AG04450 (cell line): ENCODE data around the gene GIPC3. TPM values are rescaled to one million over a fixed set of nuclear protein-coding genes. Genes with fewer than 3 reads are reported as not detected.
"Not testable (repeated sequence)": the region's sequence is repeated elsewhere in the genome, so short reads cannot be mapped to it uniquely, and the experiment has no call there.

ENCODE experiments used
- CTCF ChIA-PET: fragments of 300-600, 350-600 bp; formaldehyde crosslinking; extraction: SDS; loops from one replicate; lab custom pipeline; 2022; ENCODE audit warnings: antibody characterized with exemption, inconsistent platforms; lab: Charles Lee
- POLR2A ChIA-PET: fragments of 350-600 bp; formaldehyde crosslinking; extraction: SDS; loops from one replicate; lab custom pipeline; 2021; ENCODE audit warnings: antibody characterized with exemption, inconsistent platforms; lab: Yijun Ruan, JAX
- DNase-seq: peaks from one replicate; pipeline ENCODE4 v3.0.0-alpha.2; 2011; ENCODE audit warnings: low read depth, low spot score
- H3K27ac ChIP-seq: one replicate; pipeline ENCODE4 v1.5.1; 2012; ENCODE audit warnings: low read depth, low read length, control low read depth
- H3K27me3 ChIP-seq: one replicate; pipeline ENCODE4 v1.6.0; 2012; ENCODE audit warnings: low read length; ENCODE audit not compliant: control insufficient read depth, insufficient read depth
- H3K4me3 ChIP-seq: 2 replicates; pipeline ENCODE4 v1.5.1; 2011; ENCODE audit warnings: mild to moderate bottlenecking, low read depth, low read length, control low read depth
- H3K9me3 ChIP-seq: 2 replicates; pipeline ENCODE4 v1.5.1; 2012; ENCODE audit warnings: low read length; ENCODE audit not compliant: control insufficient read depth, insufficient read depth
- CTCF ChIP-seq: IDR thresholded peaks from 2 replicates; pipeline ENCODE4 v1.5.1; 2011; ENCODE audit warnings: low read depth, low read length, control low read depth, inconsistent platforms
- polyA plus RNA-seq: library from polyadenylated mRNA; depleted of rRNA; stranded (reverse); fragments of >200 nt; gene quantifications from 2 replicates; pipeline ENCODE4 v1.2.3, GENCODE V29; 2011

Gene GIPC3
- polyA plus RNA-seq, 1 experiment = 0.30 TPM

GRCh38 chr19:3576696-3577443, 8.4 kb upstream of the GIPC3 start:
- TF ChIP-seq CTCF = no peak
- POLR2A ChIA-PET = no interaction called here
- H3K27ac ChIP-seq = no peak overlapping the region
- CTCF ChIA-PET = interaction anchor here (0.6 kb wide), 1 partner anchor 691 kb away, joined by 3 read pairs; no protein-coding TSS in a partner anchor
- no peaks in the 10 kb centered on the region; the same call in 1 of the 2 replicates for H3K9me3 ChIP-seq
- peak overlapping the region; percentile 17; the same call in 1 of the 2 replicates for H3K4me3 ChIP-seq
- no peaks in the 10 kb centered on the region for H3K27me3 ChIP-seq
- DNase-seq = no peak

- H3K27ac ChIP-seq = no peak overlapping the region
- ChIA-PET POLR2A (no interaction called here), CTCF (no interaction called here)
- no peak for DNase-seq
- no peaks in the 10 kb centered on the region; the same call in 1 of the 2 replicates for H3K9me3 ChIP-seq
- no peak for TF ChIP-seq CTCF
- H3K27me3 ChIP-seq = no peaks in the 10 kb centered on the region
- H3K4me3 ChIP-seq = no peak overlapping the region
Measured at GRCh38 chr19:3577723-3578344, 7.4 kb upstream of the GIPC3 start.

- Histone ChIP-seq H3K9me3 (no peaks in the 10 kb centered on the region; the same call in 1 of the 2 replicates), H3K4me3 (no peak overlapping the region), H3K27ac (no peak overlapping the region), H3K27me3 (no peaks in the 10 kb centered on the region)
- CTCF ChIA-PET = no interaction called here
- no peak for TF ChIP-seq CTCF
- POLR2A ChIA-PET = no interaction called here
- DNase-seq = no peak
Measured at GRCh38 chr19:3578390-3578789, 6.9 kb upstream of the GIPC3 start.

GRCh38 chr19:3580156-3580934, 4.9 kb upstream of the GIPC3 start:
- ChIA-PET CTCF (interaction anchor here (0.7 kb wide), 1 partner anchor 360 kb away, joined by 3 read pairs; no protein-coding TSS in a partner anchor), POLR2A (interaction anchor here (1.0 kb wide), 1 partner anchor 27 kb away, joined by 3 read pairs; no protein-coding TSS in a partner anchor)

GRCh38 chr19:3581792-3582191, 3.5 kb upstream of the GIPC3 start:
- DNase-seq, POLR2A ChIA-PET, H3K27ac ChIP-seq, H3K4me3 ChIP-seq, H3K9me3 ChIP-seq, CTCF ChIA-PET, H3K27me3 ChIP-seq: not testable (repeated sequence)

More at GRCh38 chr19:3580156-3580934, 4.9 kb upstream of the GIPC3 start:
- no peak for TF ChIP-seq CTCF
- peak; percentile 81 for DNase-seq
- Histone ChIP-seq H3K4me3 (no peak overlapping the region), H3K27me3 (peaks cover 3% of the 10 kb centered on the region), H3K27ac (peak overlapping the region; percentile 58), H3K9me3 (no peaks in the 10 kb centered on the region)

- H3K27me3 ChIP-seq, H3K9me3 ChIP-seq, H3K4me3 ChIP-seq, H3K27ac ChIP-seq, DNase-seq, POLR2A ChIA-PET: not testable (repeated sequence)
- CTCF ChIA-PET = interaction anchor here (0.7 kb wide), 1 partner anchor 34 kb away, joined by 3 read pairs; no protein-coding TSS in a partner anchor
Measured at GRCh38 chr19:3584036-3584802, 1.1 kb upstream of the GIPC3 start.
